Measurements from ENCODE around the gene EHBP1.

The EHBP1 gene

DNA sequence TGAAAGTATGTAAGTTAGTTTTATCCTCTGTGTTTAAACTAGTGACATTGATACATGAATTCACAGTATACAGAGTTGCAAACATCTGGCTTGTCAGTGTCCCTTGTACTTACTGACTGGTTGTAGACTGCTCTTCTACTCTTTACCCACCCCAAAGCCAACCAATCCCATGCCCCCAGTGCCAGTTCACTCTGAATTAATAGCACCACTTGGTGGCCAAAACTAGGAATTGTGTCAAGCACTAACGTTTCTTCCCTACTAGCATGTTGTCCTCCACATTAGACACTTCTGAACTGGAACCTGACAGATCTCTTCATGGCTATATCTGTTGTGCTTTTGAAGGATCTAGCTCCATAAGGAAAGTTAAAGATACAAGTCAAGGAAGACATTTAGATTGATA, 317.9 kb downstream of the EHBP1 start:
- no peaks in the 10 kb centered on the region for H4K20me1 ChIP-seq (ENCODE audit: control insufficient read depth, insufficient read depth, low read depth, low read length)
- H3K79me2 ChIP-seq (ENCODE audit: control insufficient read depth, low read length), result no peaks in the 10 kb centered on the region
- no peaks in the 10 kb centered on the region for H3K4me1 ChIP-seq (ENCODE audit: control insufficient read depth, low read length)
- TF ChIP-seq, protein P1, sequence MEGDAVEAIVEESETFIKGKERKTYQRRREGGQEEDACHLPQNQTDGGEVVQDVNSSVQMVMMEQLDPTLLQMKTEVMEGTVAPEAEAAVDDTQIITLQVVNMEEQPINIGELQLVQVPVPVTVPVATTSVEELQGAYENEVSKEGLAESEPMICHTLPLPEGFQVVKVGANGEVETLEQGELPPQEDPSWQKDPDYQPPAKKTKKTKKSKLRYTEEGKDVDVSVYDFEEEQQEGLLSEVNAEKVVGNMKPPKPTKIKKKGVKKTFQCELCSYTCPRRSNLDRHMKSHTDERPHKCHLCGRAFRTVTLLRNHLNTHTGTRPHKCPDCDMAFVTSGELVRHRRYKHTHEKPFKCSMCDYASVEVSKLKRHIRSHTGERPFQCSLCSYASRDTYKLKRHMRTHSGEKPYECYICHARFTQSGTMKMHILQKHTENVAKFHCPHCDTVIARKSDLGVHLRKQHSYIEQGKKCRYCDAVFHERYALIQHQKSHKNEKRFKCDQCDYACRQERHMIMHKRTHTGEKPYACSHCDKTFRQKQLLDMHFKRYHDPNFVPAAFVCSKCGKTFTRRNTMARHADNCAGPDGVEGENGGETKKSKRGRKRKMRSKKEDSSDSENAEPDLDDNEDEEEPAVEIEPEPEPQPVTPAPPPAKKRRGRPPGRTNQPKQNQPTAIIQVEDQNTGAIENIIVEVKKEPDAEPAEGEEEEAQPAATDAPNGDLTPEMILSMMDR (IDR thresholded peaks at IDR 0.05; ENCODE audit: low read depth, low read length, poor library complexity, severe bottlenecking), result peak; percentile 50
- no peak for TF ChIP-seq EZH2phosphoT487 (IDR thresholded peaks at IDR 0.05; ENCODE audit: borderline replicate concordance, low read length)
- H3K27me3 ChIP-seq (ENCODE audit: control insufficient read depth, low read length), result no peaks in the 10 kb centered on the region
- H3F3A ChIP-seq (ENCODE audit: control insufficient read depth, insufficient read depth), result no peaks in the 10 kb centered on the region
- no peak overlapping the region for H3K4me2 ChIP-seq (ENCODE audit: low read length)
- H3K36me3 ChIP-seq (ENCODE audit: control insufficient read depth, low read length), result no peaks in the 10 kb centered on the region
- no peak overlapping the region for H3K4me3 ChIP-seq (ENCODE audit: low read length)
- no peak overlapping the region for H3K27ac ChIP-seq (ENCODE audit: low read depth, low read length)
- no peaks in the 10 kb centered on the region for H3K9me3 ChIP-seq (ENCODE audit: control insufficient read depth, insufficient read depth, low read length)
- no peaks in the 10 kb centered on the region for H3K9me2 ChIP-seq (replicated peaks; ENCODE audit: control insufficient read depth, low read length)

DNA sequence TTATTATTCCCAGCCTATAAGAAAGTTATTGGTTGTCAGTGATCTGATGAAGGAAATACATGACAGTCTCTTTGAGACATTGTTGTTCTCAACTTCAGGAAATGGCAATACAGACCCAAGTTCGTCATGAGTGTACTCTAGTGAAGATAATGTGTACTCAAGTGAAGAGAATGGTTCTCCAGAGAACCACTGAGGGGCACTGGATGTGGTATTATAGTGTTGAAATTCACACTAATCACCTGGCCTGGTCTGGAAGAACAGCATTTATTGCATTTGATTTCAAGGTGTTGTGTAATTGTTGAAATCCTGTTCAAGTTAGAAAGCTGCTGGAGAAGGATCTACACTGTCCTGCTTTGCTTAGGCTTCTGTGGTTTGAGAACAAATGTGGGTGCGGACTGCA, 321.7 kb downstream of the EHBP1 start:
- Histone ChIP-seq H3K36me3 (ENCODE audit: control insufficient read depth, low read length) (no peaks in the 10 kb centered on the region), H3K27ac (ENCODE audit: low read depth, low read length) (no peak overlapping the region), H3K4me1 (ENCODE audit: control insufficient read depth, low read length) (no peaks in the 10 kb centered on the region), H4K20me1 (ENCODE audit: control insufficient read depth, insufficient read depth, low read depth, low read length) (no peaks in the 10 kb centered on the region), H3K9me2 (replicated peaks; ENCODE audit: control insufficient read depth, low read length) (no peaks in the 10 kb centered on the region), H3K79me2 (ENCODE audit: control insufficient read depth, low read length) (no peaks in the 10 kb centered on the region), H3K9me3 (ENCODE audit: control insufficient read depth, insufficient read depth, low read length) (no peaks in the 10 kb centered on the region), H3K4me2 (ENCODE audit: low read length) (no peak overlapping the region), H3K4me3 (ENCODE audit: low read length) (no peak overlapping the region), H3F3A (ENCODE audit: control insufficient read depth, insufficient read depth) (no peaks in the 10 kb centered on the region), H3K27me3 (ENCODE audit: control insufficient read depth, low read length) (no peaks in the 10 kb centered on the region)
- no peak for TF ChIP-seq EZH2phosphoT487 (IDR thresholded peaks at IDR 0.05; ENCODE audit: borderline replicate concordance, low read length)
- TF ChIP-seq, protein P1 (IDR thresholded peaks at IDR 0.05; ENCODE audit: low read depth, low read length, poor library complexity, severe bottlenecking), result no peak

DNA sequence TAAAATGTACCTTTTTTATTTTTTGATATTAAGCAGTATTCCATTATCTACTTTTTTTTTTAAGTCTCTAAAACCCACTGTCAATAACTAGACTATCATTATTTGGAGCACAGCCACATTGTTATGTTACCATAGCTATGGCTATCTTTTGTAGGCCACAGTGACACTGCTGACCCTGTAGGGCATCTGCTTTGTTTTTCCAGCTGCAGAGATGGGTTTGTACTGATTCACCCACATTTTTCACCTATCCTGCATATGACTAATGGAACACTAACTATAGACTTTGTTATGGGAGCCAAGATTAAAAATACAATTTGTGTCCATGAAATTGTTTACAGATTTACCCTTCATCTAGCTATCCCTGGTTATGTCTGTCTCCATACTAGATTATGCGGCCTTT, 323.5 kb downstream of the EHBP1 start:
- H3K27me3 ChIP-seq (ENCODE audit: control insufficient read depth, low read length), result no peaks in the 10 kb centered on the region
- H3K9me3 ChIP-seq (ENCODE audit: control insufficient read depth, insufficient read depth, low read length), result no peaks in the 10 kb centered on the region
- H3K79me2 ChIP-seq (ENCODE audit: control insufficient read depth, low read length), result no peaks in the 10 kb centered on the region
- TF ChIP-seq EZH2phosphoT487 (IDR thresholded peaks at IDR 0.05; ENCODE audit: borderline replicate concordance, low read length), result no peak
- TF ChIP-seq, protein P1 (IDR thresholded peaks at IDR 0.05; ENCODE audit: low read depth, low read length, poor library complexity, severe bottlenecking), result no peak
- H4K20me1 ChIP-seq (ENCODE audit: control insufficient read depth, insufficient read depth, low read depth, low read length), result no peaks in the 10 kb centered on the region
- H3K9me2 ChIP-seq (replicated peaks; ENCODE audit: control insufficient read depth, low read length), result no peaks in the 10 kb centered on the region
- H3K4me3 ChIP-seq (ENCODE audit: low read length), result no peak overlapping the region
- H3K36me3 ChIP-seq (ENCODE audit: control insufficient read depth, low read length), result no peaks in the 10 kb centered on the region
- H3F3A ChIP-seq (ENCODE audit: control insufficient read depth, insufficient read depth), result no peaks in the 10 kb centered on the region
- no peak overlapping the region for H3K27ac ChIP-seq (ENCODE audit: low read depth, low read length)
- H3K4me2 ChIP-seq (ENCODE audit: low read length), result no peak overlapping the region
- no peaks in the 10 kb centered on the region for H3K4me1 ChIP-seq (ENCODE audit: control insufficient read depth, low read length)

DNA sequence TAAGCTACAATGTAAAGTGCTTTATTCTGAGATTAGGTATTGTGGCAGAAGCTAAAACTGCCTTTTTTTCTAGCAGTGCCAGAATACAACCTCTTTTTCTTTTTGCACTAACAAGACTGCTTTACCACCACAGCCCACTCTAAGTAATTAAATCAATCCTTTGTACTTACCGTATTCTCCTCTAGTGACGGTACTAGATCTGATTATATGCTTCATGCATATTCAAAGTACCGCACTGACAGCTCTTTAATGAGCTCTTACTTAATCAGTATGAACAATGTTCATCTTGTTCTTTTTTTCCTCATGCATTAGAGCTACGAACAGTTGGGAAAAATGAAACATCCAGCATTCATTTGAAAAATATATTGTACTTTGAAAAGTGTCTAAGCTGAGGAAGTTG, 329.0 kb downstream of the EHBP1 start:
- Histone ChIP-seq H3K79me2 (ENCODE audit: control insufficient read depth, low read length) (no peaks in the 10 kb centered on the region), H3K4me3 (ENCODE audit: low read length) (no peak overlapping the region), H4K20me1 (ENCODE audit: control insufficient read depth, insufficient read depth, low read depth, low read length) (no peaks in the 10 kb centered on the region), H3K9me3 (ENCODE audit: control insufficient read depth, insufficient read depth, low read length) (no peaks in the 10 kb centered on the region), H3K36me3 (ENCODE audit: control insufficient read depth, low read length) (no peaks in the 10 kb centered on the region), H3F3A (ENCODE audit: control insufficient read depth, insufficient read depth) (no peaks in the 10 kb centered on the region), H3K9me2 (replicated peaks; ENCODE audit: control insufficient read depth, low read length) (no peaks in the 10 kb centered on the region), H3K27ac (ENCODE audit: low read depth, low read length) (no peak overlapping the region), H3K27me3 (ENCODE audit: control insufficient read depth, low read length) (no peaks in the 10 kb centered on the region), H3K4me2 (ENCODE audit: low read length) (no peak overlapping the region), H3K4me1 (ENCODE audit: control insufficient read depth, low read length) (no peaks in the 10 kb centered on the region)
- TF ChIP-seq, protein P1 (IDR thresholded peaks at IDR 0.05; ENCODE audit: low read depth, low read length, poor library complexity, severe bottlenecking), result no peak
- TF ChIP-seq EZH2phosphoT487 (IDR thresholded peaks at IDR 0.05; ENCODE audit: borderline replicate concordance, low read length), result no peak
